ENCODE measurements around the gene EIF5. TPM values are rescaled to one million over a fixed set of nuclear protein-coding genes. Genes with fewer than 3 reads are reported as not detected.

The EIF5 gene
- total RNA-seq, 4 donors from 2014 or later, result 210 to 312 (median 266) TPM

GRCh38 chr14:103302966-103303365 lies 31.1 kb upstream of the EIF5 start:
- H3K27me3 ChIP-seq, result peaks cover 5% of the 10 kb centered on the region
- 81 to 83% methylated on average over 1 of the region's 1 CpG for WGBS, 2 donors (ENCODE audit: low coverage in 1 of 2)
- H3K9me3 ChIP-seq, result no peaks in the 10 kb centered on the region
- DNase-seq, result no peak
- intact Hi-C loops (cut with DNase I; ENCODE audit: low total_unique reads), result no loop called here
- no peak overlapping the region for H3K27ac ChIP-seq
- no peak overlapping the region for H3K4me3 ChIP-seq
- in situ Hi-C loops (cut with MboI; ENCODE audit: low pct_ligation_motif_present in 1 of 4, low pct_unique_long_range_greater_than_20kb in 1 of 4, low sequenced_read_pairs in 3 of 4), result no loop called here
- TF ChIP-seq CTCF (IDR thresholded peaks at IDR 0.05) (no peak), EP300 (IDR thresholded peaks at IDR 0.05; ENCODE audit: low read depth) (no peak), POLR2A (IDR thresholded peaks at IDR 0.05) (no peak), POLR2AphosphoS5 (IDR thresholded peaks at IDR 0.05) (no peak)
- no peaks in the 10 kb centered on the region for H3K36me3 ChIP-seq
- H3K4me1 ChIP-seq, result no peaks in the 10 kb centered on the region

- H3K9me3 ChIP-seq, result no peaks in the 10 kb centered on the region
- no peak for DNase-seq
- no peaks in the 10 kb centered on the region for H3K4me1 ChIP-seq
- in situ Hi-C loops (cut with MboI; ENCODE audit: low pct_ligation_motif_present in 1 of 4, low pct_unique_long_range_greater_than_20kb in 1 of 4, low sequenced_read_pairs in 3 of 4) (no loop called here), intact Hi-C loops (cut with DNase I; ENCODE audit: low total_unique reads) (no loop called here)
- peaks cover 5% of the 10 kb centered on the region for H3K27me3 ChIP-seq
- TF ChIP-seq CTCF (IDR thresholded peaks at IDR 0.05), result no peak
- TF ChIP-seq EP300 (IDR thresholded peaks at IDR 0.05; ENCODE audit: low read depth), result no peak
- no peak for TF ChIP-seq POLR2A (IDR thresholded peaks at IDR 0.05)
- TF ChIP-seq POLR2AphosphoS5 (IDR thresholded peaks at IDR 0.05), result no peak
- no peaks in the 10 kb centered on the region for H3K36me3 ChIP-seq
- WGBS, 2 donors (ENCODE audit: low coverage in 1 of 2), result 38 to 64% methylated on average over 2 of the region's 2 CpGs
- H3K27ac ChIP-seq, result no peak overlapping the region
- H3K4me3 ChIP-seq, result no peak overlapping the region
Measured at GRCh38 chr14:103304706-103305105, 29.3 kb upstream of the EIF5 start.

- in situ Hi-C loops (cut with MboI; ENCODE audit: low pct_ligation_motif_present in 1 of 4, low pct_unique_long_range_greater_than_20kb in 1 of 4, low sequenced_read_pairs in 3 of 4), result no loop called here
- peaks cover 5% of the 10 kb centered on the region for H3K27me3 ChIP-seq
Measured at GRCh38 chr14:103308717-103309616, 25.1 kb upstream of the EIF5 start.

More at GRCh38 chr14:103308717-103309616, 25.1 kb upstream of the EIF5 start:
- Histone ChIP-seq H3K9me3 (no peaks in the 10 kb centered on the region), H3K4me1 (no peaks in the 10 kb centered on the region), H3K4me3 (no peak overlapping the region), H3K36me3 (no peaks in the 10 kb centered on the region), H3K27ac (no peak overlapping the region)
- WGBS, 2 donors (ENCODE audit: low coverage in 1 of 2), result 84 to 89% methylated on average over 8 to 10 of the region's 10 CpGs
- intact Hi-C loops (cut with DNase I; ENCODE audit: low total_unique reads), result no loop called here
- DNase-seq, result no peak
- TF ChIP-seq POLR2AphosphoS5 (IDR thresholded peaks at IDR 0.05), result no peak
- no peak for TF ChIP-seq CTCF (IDR thresholded peaks at IDR 0.05)
- no peak for TF ChIP-seq EP300 (IDR thresholded peaks at IDR 0.05; ENCODE audit: low read depth)
- TF ChIP-seq POLR2A (IDR thresholded peaks at IDR 0.05), result no peak
